Upper lobe of left lung (tissue), 4 donors: ENCODE data around the gene GUK1.
A peak's percentile ranks its signal among the peaks of the same experiment; 100 is the strongest.

Source experiments
- EP300 ChIP-seq, 4 donors: sonication (generic); formaldehyde crosslinking; IDR thresholded peaks; one replicate each; pipeline ENCODE4 v1.5.1; 2017; ENCODE audit warnings: antibody characterized with exemption in 4 of 4, control low read depth in 2 of 4
- TF ChIP-seq, protein P1 (sequence below), 6 experiments: fragments of 450-650 bp in 4 of 6; fragments of 200-600 bp in 2 of 6; sonication (generic) in 2 of 6; IDR thresholded peaks; one replicate each; pipeline ENCODE4 v1.5.1; 2016 to 2019; ENCODE audit warnings: antibody characterized with exemption in 6 of 6

DNA sequence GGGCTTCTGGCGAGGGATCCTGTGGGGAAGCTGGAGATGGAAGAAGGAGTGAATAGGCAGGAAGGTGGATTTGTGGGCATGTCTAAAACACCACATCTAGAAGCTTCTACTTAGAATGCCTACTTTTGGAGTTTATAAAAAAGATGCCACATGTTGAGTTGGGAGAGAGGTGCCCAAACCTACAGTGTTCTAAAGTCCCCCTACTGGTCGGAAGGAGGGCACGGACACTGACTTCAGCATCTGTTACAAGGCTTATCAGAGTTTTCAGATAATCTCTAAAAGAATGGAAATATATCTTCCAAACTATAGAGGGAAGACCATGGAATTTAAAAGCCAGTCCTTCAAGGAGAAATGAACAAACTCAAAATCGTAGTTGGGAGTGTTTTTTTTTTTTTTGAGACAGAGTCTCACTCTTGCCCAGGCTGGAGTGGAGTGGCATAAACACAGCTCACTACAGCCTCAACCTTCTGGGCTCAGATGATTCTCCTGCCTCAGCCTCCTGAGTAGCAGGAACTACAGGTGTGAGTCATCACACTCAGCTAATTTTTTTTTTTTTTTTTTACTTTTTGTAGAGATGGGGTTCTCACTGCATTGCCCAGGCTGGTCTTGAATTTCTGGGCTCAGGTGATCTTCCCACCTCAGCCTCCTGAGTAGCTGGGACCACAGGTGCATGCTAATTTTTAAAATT lies 40.3 kb downstream of the GUK1 start:
- TF ChIP-seq EP300 (IDR thresholded peaks at IDR 0.05), result no peak
- TF ChIP-seq, protein P1, sequence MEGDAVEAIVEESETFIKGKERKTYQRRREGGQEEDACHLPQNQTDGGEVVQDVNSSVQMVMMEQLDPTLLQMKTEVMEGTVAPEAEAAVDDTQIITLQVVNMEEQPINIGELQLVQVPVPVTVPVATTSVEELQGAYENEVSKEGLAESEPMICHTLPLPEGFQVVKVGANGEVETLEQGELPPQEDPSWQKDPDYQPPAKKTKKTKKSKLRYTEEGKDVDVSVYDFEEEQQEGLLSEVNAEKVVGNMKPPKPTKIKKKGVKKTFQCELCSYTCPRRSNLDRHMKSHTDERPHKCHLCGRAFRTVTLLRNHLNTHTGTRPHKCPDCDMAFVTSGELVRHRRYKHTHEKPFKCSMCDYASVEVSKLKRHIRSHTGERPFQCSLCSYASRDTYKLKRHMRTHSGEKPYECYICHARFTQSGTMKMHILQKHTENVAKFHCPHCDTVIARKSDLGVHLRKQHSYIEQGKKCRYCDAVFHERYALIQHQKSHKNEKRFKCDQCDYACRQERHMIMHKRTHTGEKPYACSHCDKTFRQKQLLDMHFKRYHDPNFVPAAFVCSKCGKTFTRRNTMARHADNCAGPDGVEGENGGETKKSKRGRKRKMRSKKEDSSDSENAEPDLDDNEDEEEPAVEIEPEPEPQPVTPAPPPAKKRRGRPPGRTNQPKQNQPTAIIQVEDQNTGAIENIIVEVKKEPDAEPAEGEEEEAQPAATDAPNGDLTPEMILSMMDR (IDR thresholded peaks at IDR 0.05), result peak in 3 of 6 experiments; percentile 8 to 18 (median 12)
